HG03469 (cell line): Measurements from ENCODE around the gene EID2B.

Source experiments
- ATAC-seq: cut with Tn5 transposase; IDR thresholded peaks from one replicate; pipeline ENCODE4 v1.9.1; 2021; ENCODE audit warnings: mild to moderate bottlenecking, moderate library complexity, moderate number of reproducible peaks; ENCODE audit not compliant: unreplicated experiment

The EID2B gene

GRCh38 chr19:39500543-39500942 lies 32.1 kb downstream of the EID2B start:
- ATAC-seq: no peak

- ATAC-seq: no peak
Measured at GRCh38 chr19:39499932-39500331, 32.7 kb downstream of the EID2B start.

- ATAC-seq: no peak
Measured at GRCh38 chr19:39498798-39499642, 33.6 kb downstream of the EID2B start, which contains the start of gene DLL3. Gene DLL3, plus strand, starts transcription at chr19:39498947. Its CDS starts 28 bp downstream, at chr19:39498975.

- no peak for ATAC-seq
Measured at GRCh38 chr19:39497996-39498797, 34.5 kb downstream of the EID2B start.

- ATAC-seq: no peak
Measured at GRCh38 chr19:39497701-39497995, 35.0 kb downstream of the EID2B start.

GRCh38 chr19:39496063-39496462 lies 36.6 kb downstream of the EID2B start:
- no peak for ATAC-seq

GRCh38 chr19:39494661-39495060 lies 38.0 kb downstream of the EID2B start:
- no peak for ATAC-seq

GRCh38 chr19:39492788-39493187 lies 39.9 kb downstream of the EID2B start:
- ATAC-seq: no peak

- ATAC-seq: no peak
Measured at GRCh38 chr19:39492225-39492624, 40.4 kb downstream of the EID2B start.

GRCh38 chr19:39489756-39490155 lies 42.9 kb downstream of the EID2B start:
- ATAC-seq: no peak

GRCh38 chr19:39483141-39483540 lies 49.5 kb downstream of the EID2B start:
- no peak for ATAC-seq

GRCh38 chr19:39481676-39482075 lies 51.0 kb downstream of the EID2B start:
- no peak for ATAC-seq

GRCh38 chr19:39481229-39481545 lies 51.5 kb downstream of the EID2B start:
- ATAC-seq: no peak
